ENCODE data around the gene SLC8A3. TPM values are rescaled to one million over a fixed set of nuclear protein-coding genes. Genes with fewer than 3 reads are reported as not detected.

SLC8A3 gene
- total RNA-seq, 1 donor from 2014 or later: 0.05 TPM

DNA sequence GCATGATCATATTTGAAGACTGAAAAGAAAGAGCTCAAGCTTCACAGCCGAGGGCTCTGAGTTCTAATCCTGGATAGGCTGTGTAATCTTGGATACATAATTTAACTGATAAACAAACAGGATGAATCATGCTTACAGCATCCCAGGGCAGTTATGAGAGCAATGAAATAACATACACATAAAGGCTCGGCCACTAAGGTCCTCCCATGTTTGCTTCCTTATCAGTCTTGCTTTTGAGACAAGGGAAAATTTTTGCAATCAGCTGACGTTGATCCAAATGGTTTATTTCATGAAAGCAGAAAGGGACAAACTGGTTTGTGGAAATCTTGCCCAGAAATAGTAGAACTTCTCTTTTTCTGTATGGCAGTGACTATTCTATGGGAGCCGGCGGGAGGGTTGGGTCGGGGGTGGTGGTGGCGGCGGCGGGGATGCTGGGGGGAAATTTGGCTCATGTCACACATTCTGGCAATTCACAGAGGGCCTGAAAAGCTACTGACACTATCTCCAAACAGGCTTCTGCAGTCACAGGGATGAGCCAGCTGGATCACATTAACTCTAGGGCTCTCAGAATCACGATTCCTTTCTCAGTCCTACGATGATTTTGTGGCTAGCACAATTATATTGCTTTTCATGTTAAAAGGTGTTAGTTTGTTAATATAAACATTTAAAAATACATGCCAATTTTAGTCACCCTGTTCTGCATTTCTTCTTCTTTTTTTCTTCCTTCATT, 124.5 kb downstream of the SLC8A3 start:
- intact Hi-C loops (cut with micrococcal nuclease): no loop called here
- peaks cover 89% of the 10 kb centered on the region for H3K27me3 ChIP-seq (ENCODE audit: low read depth)
- TF ChIP-seq, protein P1, sequence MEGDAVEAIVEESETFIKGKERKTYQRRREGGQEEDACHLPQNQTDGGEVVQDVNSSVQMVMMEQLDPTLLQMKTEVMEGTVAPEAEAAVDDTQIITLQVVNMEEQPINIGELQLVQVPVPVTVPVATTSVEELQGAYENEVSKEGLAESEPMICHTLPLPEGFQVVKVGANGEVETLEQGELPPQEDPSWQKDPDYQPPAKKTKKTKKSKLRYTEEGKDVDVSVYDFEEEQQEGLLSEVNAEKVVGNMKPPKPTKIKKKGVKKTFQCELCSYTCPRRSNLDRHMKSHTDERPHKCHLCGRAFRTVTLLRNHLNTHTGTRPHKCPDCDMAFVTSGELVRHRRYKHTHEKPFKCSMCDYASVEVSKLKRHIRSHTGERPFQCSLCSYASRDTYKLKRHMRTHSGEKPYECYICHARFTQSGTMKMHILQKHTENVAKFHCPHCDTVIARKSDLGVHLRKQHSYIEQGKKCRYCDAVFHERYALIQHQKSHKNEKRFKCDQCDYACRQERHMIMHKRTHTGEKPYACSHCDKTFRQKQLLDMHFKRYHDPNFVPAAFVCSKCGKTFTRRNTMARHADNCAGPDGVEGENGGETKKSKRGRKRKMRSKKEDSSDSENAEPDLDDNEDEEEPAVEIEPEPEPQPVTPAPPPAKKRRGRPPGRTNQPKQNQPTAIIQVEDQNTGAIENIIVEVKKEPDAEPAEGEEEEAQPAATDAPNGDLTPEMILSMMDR (IDR thresholded peaks at IDR 0.05; ENCODE audit: borderline replicate concordance): no peak
- H3K4me1 ChIP-seq: no peaks in the 10 kb centered on the region
- no peak for DNase-seq
- H3K9me3 ChIP-seq (replicated peaks): no peaks in the 10 kb centered on the region
- H3K36me3 ChIP-seq: no peaks in the 10 kb centered on the region
- H3K4me3 ChIP-seq: no peak overlapping the region
- no peak overlapping the region for H3K27ac ChIP-seq (replicated peaks)

DNA sequence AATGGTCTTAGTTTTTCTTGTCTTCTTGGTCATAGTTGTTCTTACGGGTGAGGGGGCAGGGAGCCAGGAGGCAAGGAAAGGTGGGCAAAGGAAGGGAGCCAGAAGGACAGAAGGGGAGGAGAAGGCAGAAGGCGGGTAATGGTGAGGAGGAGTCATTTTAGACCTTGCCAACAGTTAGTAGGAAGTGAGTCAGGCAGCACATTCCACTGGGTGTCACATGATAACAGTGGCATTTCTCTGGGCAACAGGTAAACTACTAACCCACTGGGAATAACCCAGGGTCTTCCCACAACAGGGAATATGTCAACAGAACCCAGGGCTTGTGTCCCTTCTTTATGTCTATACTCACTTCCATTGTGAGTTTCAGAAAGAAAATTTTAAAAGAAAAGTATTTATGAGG, 127.6 kb downstream of the SLC8A3 start:
- Histone ChIP-seq H3K27me3 (ENCODE audit: low read depth) (peaks cover 92% of the 10 kb centered on the region), H3K4me3 (no peak overlapping the region), H3K9me3 (replicated peaks) (no peaks in the 10 kb centered on the region), H3K27ac (replicated peaks) (no peak overlapping the region), H3K4me1 (no peaks in the 10 kb centered on the region), H3K36me3 (no peaks in the 10 kb centered on the region)
- DNase-seq: no peak
- intact Hi-C loops (cut with micrococcal nuclease): no loop called here
- TF ChIP-seq, protein P1 (IDR thresholded peaks at IDR 0.05; ENCODE audit: borderline replicate concordance): no peak

DNA sequence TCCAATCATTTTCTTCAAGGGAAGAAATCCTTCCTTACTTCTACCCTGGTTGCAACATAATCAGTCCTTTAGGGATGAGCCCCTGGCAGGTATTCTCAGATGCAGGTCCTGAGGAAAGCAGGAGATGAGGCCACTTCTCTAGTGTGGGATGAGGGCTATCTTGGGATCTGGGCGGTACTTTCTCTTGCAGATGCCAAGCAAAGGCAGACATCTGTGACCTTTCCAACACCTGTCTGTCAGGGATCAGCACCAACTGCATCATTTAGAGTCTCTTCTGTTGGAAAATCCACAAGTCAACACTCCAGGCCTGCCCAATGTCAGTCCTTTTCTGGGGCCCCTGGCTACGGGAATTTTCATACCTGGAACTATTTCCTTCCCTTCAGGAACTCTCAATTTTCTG, 129.2 kb downstream of the SLC8A3 start:
- H3K36me3 ChIP-seq: no peaks in the 10 kb centered on the region
- H3K9me3 ChIP-seq (replicated peaks): no peaks in the 10 kb centered on the region
- intact Hi-C loops (cut with micrococcal nuclease): no loop called here
- no peak for DNase-seq
- H3K27ac ChIP-seq (replicated peaks): no peak overlapping the region
- no peaks in the 10 kb centered on the region for H3K4me1 ChIP-seq
- TF ChIP-seq, protein P1 (IDR thresholded peaks at IDR 0.05; ENCODE audit: borderline replicate concordance): no peak
- peaks cover 92% of the 10 kb centered on the region for H3K27me3 ChIP-seq (ENCODE audit: low read depth)
- H3K4me3 ChIP-seq: no peak overlapping the region

DNA sequence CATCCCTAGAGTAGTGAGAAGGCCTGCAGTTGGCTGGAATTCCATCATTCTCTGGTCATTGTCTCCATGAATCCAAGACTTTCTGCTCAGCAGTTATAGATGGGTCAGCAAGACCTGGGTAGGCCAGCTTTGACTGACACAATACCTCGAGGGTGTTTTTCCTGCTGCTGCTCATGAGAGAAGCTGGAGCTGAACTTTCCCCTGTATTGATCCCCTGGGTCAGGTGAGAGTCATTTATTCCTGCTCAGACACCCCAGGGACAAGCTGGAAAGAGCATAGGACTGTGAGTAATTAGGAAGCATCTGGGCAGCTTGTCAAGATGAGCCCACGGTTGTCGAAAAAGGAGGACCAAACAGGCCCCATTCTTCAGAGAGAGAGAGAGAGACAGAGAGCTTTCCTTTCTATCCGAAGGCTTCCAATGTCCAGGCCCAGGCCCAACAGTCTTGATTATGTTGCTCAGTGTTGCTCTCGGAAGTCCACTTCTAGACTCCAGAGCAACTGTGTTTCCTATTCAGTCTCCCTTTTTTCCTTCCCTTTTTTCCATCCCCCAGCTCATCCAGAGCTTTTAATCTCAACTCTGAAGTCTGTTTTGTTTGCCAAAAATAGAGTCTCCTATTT, 131.1 kb downstream of the SLC8A3 start:
- Histone ChIP-seq H3K27ac (replicated peaks) (no peak overlapping the region), H3K27me3 (ENCODE audit: low read depth) (peaks cover 81% of the 10 kb centered on the region), H3K9me3 (replicated peaks) (no peaks in the 10 kb centered on the region), H3K36me3 (no peaks in the 10 kb centered on the region), H3K4me3 (no peak overlapping the region), H3K4me1 (no peaks in the 10 kb centered on the region)
- DNase-seq: no peak
- TF ChIP-seq, protein P1 (IDR thresholded peaks at IDR 0.05; ENCODE audit: borderline replicate concordance): no peak
- intact Hi-C loops (cut with micrococcal nuclease): no loop called here

DNA sequence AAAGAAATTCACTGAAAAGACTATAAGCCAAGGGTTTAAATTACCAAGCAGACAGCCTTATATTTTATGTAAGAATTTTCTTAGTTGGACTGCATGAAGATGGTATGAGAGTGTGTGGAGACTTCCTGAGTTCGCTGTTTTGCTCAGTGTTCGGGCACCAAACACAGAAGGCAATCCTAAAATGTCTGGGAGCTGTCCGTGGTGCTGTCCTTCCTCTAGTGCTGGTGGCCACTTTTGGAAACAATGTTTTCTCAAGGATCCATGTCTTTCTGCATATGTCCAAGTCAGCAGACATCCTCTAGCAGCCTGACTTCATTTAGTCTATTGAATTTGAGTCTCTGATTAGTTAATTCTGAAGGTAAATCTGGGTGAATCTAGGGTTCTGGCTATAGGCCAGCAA, 135.8 kb downstream of the SLC8A3 start:
- Histone ChIP-seq H3K27ac (replicated peaks) (no peak overlapping the region), H3K27me3 (ENCODE audit: low read depth) (peaks cover 70% of the 10 kb centered on the region), H3K9me3 (replicated peaks) (no peaks in the 10 kb centered on the region), H3K36me3 (no peaks in the 10 kb centered on the region), H3K4me3 (no peak overlapping the region), H3K4me1 (no peaks in the 10 kb centered on the region)
- TF ChIP-seq, protein P1 (IDR thresholded peaks at IDR 0.05; ENCODE audit: borderline replicate concordance): no peak
- intact Hi-C loops (cut with micrococcal nuclease): no loop called here
- no peak for DNase-seq
